Activated CD8-positive, alpha-beta memory T cell treated with anti-CD3 and anti-CD28 coated beads for 48 hours (primary cell): ENCODE measurements around the gene GMDS.

Source experiments
- DNase-seq, 3 experiments: peaks; one replicate each; pipeline ENCODE4 v3.0.0-alpha.2; 2020; ENCODE audit warnings: low read depth in 2 of 3, low spot score in 2 of 3

GMDS gene

DNA sequence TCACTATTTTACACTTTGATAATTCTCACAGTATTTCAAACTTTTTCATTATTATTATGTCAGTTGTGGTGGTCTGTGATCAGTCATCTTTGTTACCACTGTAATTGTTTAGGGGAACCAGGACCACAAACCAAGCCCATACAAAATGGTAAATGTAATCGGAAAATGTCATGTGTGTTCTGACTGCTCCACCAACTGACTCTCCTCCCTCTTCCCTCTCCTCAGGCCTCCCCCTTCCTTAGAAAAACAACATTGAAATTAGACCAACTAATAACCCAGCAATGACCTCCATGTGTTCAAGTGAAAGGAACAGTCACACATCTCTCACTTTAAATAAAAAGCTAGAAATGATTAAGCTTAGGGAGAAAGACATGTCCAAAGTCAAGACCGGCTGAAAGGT is 63.8 kb downstream of the GMDS start:
- no peak for DNase-seq

DNA sequence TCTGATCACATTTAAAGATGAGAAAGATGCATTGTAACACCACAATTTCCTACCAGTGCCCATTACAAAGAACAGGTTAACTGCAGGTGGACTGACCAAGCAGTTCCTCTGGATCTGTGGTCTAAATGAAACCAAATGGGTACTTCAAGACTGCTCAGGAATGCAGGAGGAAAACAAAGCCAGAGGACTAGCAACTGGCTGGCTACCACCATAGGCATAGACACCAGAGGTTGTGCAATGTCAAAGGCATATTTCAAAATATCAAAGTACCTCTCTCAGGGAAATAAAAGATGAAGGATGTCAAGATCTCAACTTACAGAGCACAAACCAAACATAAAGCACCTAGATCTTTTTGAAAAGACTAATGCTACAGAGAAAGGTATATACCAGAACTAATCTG is 65.5 kb downstream of the GMDS start:
- no peak for DNase-seq

DNA sequence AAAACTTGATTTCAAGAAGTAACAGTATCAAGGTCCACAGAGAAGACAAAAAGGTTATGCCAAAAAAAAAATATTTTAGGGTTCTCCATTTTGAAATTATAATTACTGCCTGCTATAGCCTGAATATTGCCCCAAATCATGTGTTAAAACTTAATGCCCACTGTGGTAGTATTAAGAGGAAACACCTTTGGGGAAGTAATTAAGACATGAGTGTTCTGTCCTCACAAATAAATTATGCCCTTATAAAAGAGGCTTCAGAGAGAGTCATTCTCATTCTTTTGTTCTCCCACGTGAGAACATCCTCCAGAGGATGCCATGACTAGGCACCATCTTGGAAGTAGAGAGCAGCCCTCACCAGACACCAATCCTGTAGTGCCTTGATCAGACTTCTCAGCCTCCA is 66.2 kb downstream of the GMDS start:
- DNase-seq: no peak

DNA sequence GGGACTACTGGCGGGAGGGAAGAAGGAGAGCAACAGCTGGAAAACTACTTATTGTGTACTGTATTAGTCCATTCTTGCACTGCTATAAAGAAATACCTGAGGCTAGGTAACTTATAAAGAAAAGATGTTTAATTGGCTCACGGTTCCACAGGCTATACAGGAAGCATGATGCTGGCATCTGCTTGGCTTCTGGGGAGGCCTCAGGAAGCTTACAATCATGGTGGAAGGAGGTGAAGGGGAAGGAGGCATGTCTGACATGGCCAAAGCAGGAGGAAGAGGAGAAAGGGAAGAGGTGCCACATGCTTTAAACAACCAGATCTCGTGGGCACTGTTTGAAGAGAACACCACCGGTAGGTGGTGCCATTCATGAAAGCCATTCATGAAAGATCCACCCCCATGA is 67.3 kb downstream of the GMDS start:
- no peak for DNase-seq

DNA sequence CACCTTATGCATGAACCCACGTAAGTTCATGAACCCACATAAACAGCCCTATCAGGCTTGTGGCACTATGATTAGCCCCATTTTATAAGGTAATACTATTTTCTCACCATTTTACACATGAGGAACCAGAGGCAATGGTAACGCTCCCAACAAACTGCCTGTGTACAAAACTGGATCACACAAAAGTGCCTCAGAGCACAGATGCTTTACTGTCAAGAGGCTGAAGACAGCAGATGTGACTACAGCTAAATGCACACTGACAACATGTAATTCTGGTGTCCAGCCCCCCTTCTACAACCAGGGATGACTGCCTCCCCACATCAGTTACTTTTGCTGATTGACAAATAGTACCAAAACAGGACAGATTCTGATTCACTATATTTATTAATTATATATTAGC is 69.6 kb downstream of the GMDS start:
- DNase-seq: no peak

DNA sequence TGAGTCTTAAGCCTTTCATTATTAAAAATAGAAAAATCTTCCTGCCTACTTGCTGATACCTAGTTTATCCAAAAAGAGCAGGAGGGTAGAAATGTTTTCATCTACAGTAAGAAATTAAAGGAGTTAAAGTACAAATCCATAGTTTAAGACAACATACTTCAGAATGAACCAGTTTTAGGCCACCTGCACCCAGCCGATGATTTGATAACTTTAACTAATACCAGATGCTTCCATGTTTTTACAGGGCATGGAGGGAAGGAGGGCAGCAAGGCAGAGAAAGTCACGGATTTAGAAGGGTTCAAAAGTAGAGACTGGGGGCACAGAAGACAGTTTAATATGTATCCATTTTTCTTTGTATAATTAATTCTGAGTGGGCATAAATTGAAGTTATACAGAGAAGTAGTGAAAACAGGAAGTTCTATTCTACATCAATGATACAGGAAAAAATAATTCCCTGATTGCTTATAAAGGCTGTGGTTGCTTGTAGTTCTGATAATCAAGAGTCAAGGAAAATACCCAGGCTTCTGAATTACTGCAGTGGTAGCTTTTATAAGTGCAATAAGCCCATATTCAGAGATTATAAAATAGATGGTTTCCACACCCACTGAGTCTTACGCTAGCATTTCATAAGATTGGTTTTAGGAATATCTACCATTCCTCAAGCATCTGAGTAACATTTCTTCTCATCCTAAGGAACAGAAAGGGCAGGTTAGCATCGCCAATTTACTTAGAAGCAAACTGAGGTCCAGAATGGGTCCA is 72.0 kb downstream of the GMDS start:
- DNase-seq: no peak

DNA sequence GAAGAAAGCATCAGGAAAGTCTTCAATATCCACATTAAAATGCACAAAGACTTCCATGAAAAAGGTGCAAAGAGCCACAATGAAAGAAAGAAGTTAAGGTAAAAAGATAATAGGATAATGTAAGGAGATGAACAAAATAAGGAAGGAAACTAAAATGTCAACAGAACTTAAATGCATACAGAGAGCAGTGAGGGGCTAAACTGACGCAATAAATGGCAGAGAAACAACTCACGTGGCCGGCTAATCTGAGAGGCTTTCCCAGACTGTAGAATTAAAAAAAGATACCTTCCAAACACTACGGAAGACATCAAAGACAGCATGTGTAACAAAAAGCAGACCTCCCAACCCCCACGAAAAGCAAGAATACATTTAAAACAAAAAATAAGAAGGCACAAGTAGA is 73.7 kb downstream of the GMDS start:
- DNase-seq: no peak

DNA sequence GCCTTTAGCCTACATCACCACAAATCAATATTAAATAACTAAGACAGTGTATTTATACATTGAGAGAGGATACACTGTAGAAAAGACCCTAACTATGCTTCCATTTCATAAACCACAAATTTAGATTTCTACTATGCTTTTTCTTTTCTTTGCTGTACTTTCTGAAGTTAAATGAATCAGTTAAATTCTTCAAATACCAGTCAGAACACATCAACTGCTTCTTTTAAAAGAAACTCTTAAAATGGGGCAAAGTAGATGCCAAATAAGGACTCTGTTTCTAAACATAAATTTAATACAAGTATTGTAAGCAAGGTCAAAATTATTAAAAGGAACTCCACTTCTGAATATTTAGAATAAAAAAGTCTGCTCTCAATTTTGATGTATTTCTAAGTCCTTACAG is 76.9 kb downstream of the GMDS start:
- DNase-seq: no peak

DNA sequence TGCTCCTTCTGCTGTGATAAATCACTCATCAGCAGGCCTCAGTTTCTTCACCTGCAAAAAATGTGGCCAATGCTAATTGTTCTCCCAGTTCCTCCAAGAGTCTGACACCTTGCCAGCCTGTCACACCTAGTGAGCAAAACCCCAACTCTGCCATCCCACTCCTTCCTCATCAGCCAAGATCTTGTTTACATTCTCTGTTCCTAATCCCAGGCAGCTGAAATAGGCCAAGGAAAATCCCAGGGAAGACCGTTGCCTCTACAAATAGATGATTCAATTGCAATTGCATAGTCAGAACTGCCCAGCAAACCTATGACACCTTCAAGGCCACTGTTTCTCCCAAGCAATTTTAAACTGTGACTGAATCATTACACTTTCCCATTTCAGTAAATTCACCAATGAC is 78.7 kb downstream of the GMDS start:
- no peak for DNase-seq

DNA sequence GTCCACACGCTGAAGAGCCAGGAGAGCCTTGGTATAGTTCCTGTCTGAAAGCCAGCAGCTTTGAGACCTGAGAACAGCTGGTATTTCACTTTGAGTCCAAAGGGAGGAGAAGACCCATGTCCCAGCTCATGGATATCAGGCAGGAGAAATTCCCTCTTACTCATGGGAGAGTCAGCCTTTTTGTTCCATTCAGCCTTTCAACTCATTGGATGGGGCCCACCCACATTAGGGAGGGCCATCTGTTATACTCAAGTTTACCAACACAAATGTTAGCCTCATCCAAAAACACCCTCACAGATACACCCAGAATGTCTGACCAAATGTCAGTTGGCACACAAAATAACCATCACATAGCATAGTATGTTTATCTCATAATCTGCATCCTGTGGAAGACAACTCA is 80.1 kb downstream of the GMDS start:
- DNase-seq: no peak

DNA sequence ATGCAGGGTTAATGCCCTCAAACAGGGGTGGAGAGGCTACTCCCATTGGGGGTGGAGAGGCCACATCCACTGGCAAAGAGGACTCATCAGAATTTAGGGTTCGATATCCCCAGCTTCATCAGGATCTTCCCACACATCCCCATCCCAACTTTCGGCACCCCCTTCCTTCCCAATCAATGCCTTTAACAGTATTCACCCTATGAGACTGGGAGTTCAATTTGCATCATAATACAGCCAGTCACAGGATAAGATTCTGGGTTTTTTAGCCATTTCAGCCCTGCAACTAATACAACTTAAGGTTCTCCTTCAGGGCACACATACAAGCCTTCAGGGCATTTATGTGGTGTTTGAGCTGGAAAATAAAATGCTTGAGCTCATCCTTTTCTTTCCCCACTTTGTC is 80.9 kb downstream of the GMDS start:
- no peak for DNase-seq

DNA sequence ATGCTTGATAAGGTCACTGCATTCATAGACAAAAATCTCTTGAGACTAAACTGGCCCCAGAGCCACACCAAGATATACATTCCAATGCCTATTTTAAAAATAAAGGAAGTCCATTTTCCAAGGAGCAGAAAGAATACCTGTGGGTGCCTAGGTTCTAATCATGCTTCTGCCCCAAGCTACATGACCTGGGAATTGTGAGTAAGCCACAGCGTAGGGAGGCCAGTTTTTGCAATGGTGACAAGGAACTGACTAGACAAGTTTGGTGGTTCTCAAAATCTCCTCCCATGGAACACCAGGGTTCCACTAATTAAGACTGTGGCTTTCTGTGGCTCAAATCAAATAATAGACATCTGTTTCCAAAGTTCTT is 83.3 kb downstream of the GMDS start:
- DNase-seq: no peak

DNA sequence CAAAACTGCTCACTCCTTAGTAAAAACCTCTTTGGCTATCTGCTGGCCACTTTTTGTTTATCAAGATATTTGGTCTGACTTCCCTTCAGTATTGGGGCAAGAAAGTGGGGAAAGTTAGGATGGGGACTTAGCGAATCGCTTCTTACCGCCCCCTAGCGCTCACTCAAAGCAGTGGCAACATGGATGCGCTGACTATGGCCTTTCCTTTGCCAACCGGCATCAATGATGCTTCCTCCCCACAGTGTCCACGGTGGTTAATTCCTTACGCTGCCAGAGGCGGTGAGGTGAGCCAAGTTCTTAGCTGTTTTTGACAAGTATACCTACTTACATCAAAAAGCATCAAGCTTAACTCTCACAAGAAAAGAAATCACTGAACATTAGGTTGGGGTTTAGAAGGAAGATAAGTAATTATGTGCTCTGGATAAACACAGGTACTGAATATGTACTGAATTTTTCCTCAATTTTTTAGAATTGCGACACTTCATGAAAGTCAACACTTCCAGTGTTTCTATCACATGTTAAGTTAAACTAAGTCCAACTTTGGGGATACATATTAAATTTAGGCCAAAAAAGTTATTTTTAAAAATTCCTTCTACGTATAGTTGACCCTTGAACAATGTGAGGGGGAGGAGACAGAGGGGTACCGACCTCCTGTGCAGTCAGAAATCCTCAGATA is 86.7 kb downstream of the GMDS start:
- no peak for DNase-seq

DNA sequence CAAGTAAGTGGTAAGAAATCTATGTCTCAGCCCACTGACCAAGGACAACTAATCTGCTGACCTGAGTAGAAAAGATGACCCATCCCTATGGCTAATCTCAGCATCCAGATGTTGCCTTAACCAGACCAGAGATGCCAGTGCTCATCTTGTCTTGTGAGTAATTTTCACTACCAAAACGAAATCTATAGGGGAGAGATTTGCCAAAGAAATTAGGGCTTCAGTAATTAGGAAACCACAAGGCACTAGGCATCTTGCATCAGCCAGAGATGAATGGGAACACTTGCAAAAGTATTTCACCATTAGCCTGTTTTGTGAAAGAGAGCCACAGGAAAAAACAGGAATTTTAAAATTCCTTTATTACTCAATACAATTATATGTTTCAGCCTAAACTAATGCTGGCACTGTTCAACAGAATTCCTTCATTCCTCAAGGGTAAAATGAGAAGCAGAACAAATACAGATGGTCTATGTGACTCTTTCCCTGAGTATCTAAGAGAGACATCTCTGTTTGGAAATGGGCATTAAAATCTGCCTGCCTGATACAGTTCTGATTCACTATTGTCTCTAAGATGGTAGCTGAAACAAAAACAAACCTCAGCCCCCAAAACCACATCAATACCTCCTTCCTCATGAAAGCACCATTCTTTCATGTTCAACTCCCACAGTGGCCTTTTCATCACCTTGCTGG is 87.8 kb downstream of the GMDS start:
- no peak for DNase-seq

DNA sequence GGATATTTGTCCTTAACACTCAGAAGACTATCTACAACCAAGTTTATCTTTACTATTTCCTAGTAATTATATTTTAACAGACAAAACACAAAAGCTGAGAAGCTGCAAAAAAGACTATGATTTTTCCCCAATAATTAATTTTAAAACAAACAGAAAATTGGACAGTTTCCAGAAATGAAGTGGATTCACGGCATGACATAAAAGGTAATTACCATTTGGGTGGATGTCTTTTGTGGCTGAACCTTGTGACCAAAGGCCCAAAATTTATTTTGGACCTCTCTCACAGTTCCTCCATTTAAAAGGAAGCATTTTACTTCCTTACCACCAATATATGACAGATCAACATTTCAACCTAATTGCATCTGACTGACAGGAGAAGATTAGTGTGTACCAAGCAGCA is 90.2 kb downstream of the GMDS start:
- no peak for DNase-seq

DNA sequence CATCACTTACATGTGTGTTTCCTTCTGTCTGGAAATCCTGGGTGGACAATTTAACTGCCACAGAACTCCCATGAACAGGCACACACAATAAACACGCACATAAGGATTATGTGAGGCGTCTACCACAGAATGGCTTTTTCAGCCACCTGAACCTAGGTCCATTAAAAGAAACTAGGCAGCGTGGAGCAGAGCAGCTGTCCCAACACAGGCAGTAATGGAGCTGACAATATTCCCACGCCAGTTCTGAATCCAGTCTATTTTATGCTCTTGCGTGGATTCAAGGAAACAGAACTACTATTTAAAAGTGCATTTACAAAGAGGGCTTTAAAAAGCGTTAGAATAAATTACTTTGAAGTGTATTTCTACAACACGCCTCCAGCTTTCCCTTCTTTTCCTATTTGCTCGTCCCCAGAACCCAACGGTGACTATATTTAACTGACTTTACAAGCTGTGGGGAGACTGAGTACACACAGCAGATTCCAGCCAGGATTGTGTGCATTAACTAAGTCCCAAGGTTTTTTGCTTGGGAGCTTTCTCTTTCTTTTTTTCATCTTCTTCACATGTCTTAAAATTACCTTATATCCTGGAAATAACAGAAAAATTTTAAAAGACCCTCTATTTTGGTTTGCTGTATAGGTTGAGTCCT is 95.9 kb downstream of the GMDS start:
- DNase-seq: no peak

DNA sequence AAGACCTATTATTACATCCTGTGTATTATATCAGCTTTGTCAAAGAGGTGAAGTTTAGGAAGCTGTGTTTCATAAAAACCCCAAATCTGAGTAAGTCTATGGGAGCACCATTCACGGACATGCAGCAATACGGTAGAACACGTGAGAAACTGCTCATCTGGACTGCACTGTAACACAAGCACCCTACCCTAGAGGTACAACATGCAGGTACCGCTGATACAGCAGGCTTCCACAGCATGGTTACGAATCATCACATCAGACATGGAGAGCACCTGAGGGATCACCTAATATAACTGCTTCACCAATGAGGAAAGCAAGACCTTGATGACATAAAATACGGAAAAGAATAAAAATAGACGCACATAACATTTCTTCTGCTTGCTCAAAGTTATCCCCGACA is 96.7 kb downstream of the GMDS start:
- no peak for DNase-seq

DNA sequence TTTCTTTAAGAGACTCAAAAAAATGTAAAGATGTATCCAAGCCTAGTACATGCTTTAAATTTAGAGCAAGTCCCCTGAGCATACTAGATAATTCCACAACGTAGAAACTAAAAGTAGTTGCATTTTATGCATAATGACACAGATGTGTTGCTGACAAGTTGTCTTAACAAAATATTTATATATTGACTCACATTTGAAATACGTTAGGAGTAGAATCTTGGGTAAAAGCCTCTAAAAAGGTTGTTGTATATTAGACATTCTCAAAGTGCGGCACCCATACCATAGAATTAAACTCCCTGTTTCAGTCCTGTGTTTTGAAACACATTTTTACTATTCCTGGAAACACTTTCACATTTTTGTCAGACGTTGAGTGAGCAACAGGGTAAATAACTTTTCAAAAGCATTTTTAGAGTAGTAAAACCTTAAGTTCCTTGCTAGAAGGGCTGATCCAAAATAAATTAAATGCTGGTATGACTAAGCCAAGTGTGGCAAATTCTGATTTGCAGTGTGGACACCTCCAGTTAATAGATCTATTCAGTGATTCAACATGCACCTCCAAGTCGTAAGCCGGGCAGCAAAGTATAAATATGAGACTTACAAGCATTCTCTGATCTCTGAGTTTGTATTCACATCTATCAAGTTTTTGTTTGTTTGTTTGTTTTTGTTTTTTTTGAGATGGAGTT is 97.5 kb downstream of the GMDS start:
- no peak for DNase-seq

DNA sequence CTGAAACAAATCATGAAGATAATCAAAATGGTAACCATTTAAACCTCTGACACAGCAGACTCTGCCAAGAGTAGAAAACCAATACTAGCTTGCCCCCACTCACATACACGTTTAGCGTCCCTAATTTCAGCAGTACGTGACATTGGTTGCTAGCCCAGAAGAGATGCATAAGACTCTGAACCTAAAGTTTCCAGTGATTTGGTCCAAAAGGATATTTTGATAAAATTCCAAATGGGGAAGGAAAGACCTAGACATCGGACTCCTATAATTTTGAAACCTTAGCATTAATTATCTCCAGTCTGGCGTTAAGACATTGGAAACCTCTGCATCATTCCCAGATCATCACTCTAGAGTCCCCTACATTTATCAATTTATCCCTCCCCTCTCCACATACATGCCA is 98.1 kb downstream of the GMDS start:
- DNase-seq: no peak

DNA sequence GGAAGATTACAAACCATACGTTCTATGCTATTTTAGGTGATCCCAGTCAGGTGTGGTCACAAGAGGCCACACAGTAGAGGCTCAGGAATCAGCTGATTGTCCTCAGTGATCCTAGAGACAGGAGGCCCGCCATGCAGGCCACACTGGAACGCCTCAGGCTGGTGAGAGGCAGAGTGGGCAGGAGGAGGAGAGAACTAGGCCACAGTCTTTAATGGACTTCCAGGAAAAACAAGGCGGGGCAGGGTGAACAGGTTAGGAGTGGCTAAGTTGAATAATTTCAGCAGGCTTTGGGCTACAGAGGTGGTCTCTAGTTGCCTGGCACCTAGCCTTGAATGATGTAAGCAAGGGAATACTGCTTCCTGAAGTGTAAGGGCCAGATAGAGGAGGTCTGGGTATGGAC is 101.2 kb downstream of the GMDS start:
- no peak for DNase-seq

DNA sequence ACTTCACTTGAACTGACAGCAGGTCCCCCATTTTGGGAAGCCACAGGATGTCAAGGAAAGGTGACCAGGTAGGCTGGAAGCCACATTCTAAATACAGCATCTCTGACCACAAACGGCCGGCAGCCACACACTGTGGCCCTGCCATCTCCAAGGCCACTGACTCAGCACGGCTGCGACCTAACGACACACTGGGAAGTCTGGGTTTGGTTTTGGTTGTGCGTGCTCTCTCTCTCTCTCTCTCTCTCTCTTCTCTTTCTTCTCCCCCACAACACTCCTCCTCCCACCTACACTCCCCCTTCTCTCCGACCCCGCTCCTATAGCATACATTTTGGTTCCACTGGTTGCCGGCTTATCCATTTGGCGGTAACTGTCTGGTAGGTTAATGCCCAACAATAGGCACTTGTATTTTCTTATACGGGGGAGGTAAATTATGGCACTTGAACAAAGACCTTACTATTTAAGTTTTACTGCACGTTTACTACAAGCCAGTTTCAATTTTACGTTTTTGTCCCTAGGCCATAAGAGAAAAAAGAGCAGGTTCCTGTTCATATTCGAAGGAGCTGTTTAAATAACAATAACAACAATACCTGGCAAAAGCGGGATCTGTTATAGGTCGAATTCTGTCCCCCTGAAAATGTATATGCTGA is 103.6 kb downstream of the GMDS start:
- DNase-seq: no peak
